HL-60/S4 treated with retinoic acid at 250 ng/mL for 4 days and 3 days (cell line): ENCODE measurements around the gene TMEM235.
"Not testable (repeated sequence)": the region's sequence is repeated elsewhere in the genome, so short reads cannot be mapped to it uniquely, and the experiment has no call there.

Experiments
- in situ Hi-C: fragments of 300-500 bp; cut with MboI; formaldehyde crosslinking; loops from 2 replicates; pipeline ENCODE4 v1.7.0; 2022; ENCODE audit warnings: low sequenced_read_pairs

The TMEM235 gene

GRCh38 chr17:78214706-78215061 lies 16.7 kb upstream of the TMEM235 start:
- in situ Hi-C loops: no loop called here

GRCh38 chr17:78219396-78220150 lies 11.9 kb upstream of the TMEM235 start:
- in situ Hi-C loops: no loop called here

- in situ Hi-C loops: no loop called here
Observed at GRCh38 chr17:78223061-78223460, 8.4 kb upstream of the TMEM235 start.

DNA sequence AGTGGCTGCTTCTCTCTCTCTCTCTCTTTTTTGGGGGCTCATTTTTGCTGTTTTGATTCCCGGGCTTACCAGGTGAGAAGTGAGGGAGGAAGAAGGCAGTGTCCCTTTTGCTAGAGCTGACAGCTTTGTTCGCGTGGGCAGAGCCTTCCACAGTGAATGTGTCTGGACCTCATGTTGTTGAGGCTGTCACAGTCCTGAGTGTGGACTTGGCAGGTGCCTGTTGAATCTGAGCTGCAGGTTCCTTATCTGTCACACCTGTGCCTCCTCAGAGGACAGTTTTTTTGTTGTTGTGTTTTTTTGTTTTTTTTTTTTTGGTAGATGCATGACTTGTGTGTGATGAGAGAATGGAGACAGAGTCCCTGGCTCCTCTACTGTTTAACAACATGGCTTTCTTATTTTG lies 7.7 kb upstream of the TMEM235 start:
- in situ Hi-C loops: no loop called here

DNA sequence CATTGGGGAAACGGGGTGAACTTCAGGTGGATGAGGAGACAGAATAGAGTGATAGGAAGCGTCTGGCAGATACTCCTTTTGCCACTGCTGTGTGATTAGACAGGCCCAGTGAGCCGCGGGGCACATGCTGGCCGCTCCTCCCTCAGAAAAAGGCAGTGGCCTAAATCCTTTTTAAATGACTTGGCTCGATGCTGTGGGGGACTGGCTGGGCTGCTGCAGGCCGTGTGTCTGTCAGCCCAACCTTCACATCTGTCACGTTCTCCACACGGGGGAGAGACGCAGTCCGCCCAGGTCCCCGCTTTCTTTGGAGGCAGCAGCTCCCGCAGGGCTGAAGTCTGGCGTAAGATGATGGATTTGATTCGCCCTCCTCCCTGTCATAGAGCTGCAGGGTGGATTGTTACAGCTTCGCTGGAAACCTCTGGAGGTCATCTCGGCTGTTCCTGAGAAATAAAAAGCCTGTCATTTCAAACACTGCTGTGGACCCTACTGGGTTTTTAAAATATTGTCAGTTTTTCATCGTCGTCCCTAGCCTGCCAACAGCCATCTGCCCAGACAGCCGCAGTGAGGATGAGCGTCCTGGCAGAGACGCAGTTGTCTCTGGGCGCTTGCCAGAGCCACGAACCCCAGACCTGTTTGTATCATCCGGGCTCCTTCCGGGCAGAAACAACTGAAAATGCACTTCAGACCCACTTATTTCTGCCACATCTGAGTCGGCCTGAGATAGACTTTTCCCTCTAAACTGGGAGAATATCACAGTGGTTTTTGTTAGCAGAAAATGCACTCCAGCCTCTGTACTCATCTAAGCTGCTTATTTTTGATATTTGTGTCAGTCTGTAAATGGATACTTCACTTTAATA lies 7.0 kb upstream of the TMEM235 start:
- in situ Hi-C loops: no loop called here

- in situ Hi-C loops: no loop called here
Observed at GRCh38 chr17:78225088-78225865, 6.2 kb upstream of the TMEM235 start.

GRCh38 chr17:78226055-78226758 lies 5.2 kb upstream of the TMEM235 start:
- in situ Hi-C loops: no loop called here

GRCh38 chr17:78226759-78227454 lies 4.5 kb upstream of the TMEM235 start:
- in situ Hi-C loops: no loop called here

- in situ Hi-C loops: no loop called here
Observed at GRCh38 chr17:78227455-78227916, 3.9 kb upstream of the TMEM235 start.

- in situ Hi-C loops: no loop called here
Observed at GRCh38 chr17:78228176-78228575, 3.3 kb upstream of the TMEM235 start.

GRCh38 chr17:78230252-78230962 lies 1.0 kb upstream of the TMEM235 start:
- in situ Hi-C loops: no loop called here

DNA sequence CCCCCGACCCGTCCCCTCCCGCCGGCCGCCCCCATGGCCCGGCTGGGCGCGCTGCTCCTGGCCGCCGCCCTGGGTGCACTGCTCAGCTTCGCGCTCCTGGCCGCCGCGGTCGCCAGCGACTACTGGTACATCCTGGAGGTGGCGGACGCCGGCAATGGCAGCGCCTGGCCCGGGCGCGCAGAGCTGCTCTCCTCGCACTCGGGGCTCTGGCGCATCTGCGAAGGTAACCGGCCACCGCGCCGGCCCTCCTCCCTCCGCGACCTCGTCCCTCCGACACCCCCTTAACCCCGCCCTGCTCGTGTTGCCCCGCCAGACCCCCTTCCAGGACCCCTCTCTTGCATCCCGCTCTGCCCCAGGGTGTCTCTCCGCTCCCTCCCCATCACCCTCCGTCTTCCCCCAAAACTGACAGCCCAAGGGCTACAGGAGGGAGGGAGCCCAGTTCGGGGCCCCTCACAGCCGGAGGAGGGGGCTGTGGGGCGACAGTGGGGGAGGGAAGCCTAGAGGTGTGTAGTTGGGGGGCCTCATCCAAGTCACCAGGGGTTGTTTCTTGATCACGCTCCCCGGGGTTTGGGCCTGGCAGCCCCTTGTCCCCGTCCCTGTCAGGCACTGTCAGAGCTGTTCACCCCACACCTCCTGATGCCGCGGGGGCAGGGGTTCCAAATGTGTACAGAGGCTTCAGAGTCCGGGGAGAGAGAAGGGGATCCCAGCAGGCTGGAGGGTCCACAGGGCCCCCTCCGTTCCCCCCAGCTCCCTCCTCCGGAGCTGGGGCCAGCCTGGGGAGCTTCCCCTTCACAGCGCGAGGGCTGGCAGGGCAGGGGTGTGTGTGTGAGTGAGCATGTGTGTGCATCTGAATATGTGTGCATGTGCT lies 794 bp downstream of the TMEM235 start:
- in situ Hi-C loops: no loop called here

GRCh38 chr17:78232859-78233173 lies 1.4 kb downstream of the TMEM235 start:
- in situ Hi-C loops: no loop called here

GRCh38 chr17:78233678-78234077 lies 2.2 kb downstream of the TMEM235 start:
- in situ Hi-C loops: no loop called here

- in situ Hi-C loops: no loop called here
Observed at GRCh38 chr17:78234261-78234865, 2.9 kb downstream of the TMEM235 start.

GRCh38 chr17:78235022-78235421 lies 3.6 kb downstream of the TMEM235 start:
- in situ Hi-C loops: not testable (repeated sequence)

DNA sequence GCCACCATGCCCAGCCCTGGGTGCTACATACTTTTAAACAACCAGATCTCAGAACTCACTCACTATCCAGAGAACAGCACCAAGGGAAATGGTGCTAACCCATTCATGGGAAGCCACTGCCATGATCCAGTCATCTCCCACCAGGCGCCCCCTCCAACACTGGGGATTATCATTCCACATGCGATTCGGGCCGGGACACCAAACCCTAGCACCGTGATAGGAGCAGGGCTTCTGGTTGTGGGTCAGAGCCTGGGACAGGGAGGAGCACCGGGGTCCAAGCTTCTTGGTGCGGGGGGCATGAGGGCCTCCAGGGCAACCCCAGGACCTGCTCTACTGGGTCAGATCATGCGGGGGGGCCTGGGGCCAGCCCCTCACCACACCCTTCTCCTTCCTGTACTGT lies 4.5 kb downstream of the TMEM235 start:
- in situ Hi-C loops: no loop called here

DNA sequence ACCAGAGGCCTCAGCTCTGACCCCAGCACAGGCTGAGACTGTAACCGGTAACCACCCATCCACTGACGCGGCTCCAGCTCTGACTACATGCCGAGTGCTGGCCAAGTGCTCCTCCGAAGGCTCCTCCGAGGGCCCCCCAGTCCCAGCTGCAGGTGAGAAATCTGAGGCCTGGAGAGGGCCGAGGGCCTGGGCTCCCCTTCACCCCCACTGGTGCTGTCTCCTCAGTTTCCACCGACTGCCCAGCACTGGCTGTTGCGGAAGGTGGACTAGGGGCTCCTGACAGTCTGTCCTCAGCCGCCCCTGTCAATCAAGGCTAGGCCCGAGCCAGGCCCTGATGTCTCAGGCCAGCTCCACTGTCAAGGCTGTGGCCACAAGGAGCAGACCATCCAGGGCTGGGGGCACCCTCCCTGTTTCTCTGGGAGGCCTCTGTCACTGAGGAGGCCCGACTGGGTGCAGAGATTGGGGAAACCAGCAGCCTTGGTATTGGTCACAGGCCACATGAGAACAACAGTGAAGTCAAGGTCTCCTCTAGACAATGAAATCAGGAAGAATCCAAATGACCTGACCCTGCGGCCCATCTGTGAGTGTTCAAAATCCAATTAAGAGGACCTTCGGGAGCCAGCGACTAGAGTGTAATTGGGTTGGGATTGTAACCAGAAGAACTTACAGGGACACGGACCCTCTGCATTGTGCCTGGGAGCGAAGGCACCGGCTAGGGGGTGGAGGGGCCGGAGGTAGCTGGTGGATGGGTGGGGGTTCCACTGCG lies 5.1 kb downstream of the TMEM235 start:
- in situ Hi-C loops: no loop called here
